Measurements from ENCODE around the gene PTPN9.

PTPN9 gene

GRCh38 chr15:75436881-75437280 is 142.2 kb downstream of the PTPN9 start:
- H3K9ac ChIP-seq (ENCODE audit: low read length), result no peak overlapping the region
- H3F3A ChIP-seq (ENCODE audit: insufficient read depth, low read length), result no peaks in the 10 kb centered on the region
- H3K79me2 ChIP-seq (ENCODE audit: low read length), result peaks cover 99% of the 10 kb centered on the region
- no peak for TF ChIP-seq CTCF (IDR thresholded peaks at IDR 0.05; ENCODE audit: low read length)
- TF ChIP-seq EZH2 (optimal IDR thresholded peaks at IDR 0.05; ENCODE audit: low read depth, low read length), result no peak
- TF ChIP-seq EZH2phosphoT487 (IDR thresholded peaks at IDR 0.05; ENCODE audit: low read length), result no peak
- H3K27ac ChIP-seq (ENCODE audit: low read length), result no peak overlapping the region
- H4K20me1 ChIP-seq (ENCODE audit: insufficient read depth, low read length), result peaks cover under 1% of the 10 kb centered on the region; the same call in 1 of the 2 replicates
- H3K4me3 ChIP-seq (ENCODE audit: low read length), result no peak overlapping the region
- no peaks in the 10 kb centered on the region for H3K27me3 ChIP-seq (replicated peaks; ENCODE audit: insufficient read depth, low read length)
- H3K9me2 ChIP-seq (replicated peaks; ENCODE audit: insufficient read depth, low read length), result no peaks in the 10 kb centered on the region
- H3K9me3 ChIP-seq (replicated peaks; ENCODE audit: insufficient read depth, low read length), result no peaks in the 10 kb centered on the region
- no peaks in the 10 kb centered on the region for H3K4me1 ChIP-seq (ENCODE audit: low read length)
- no peak overlapping the region for H3K4me2 ChIP-seq (ENCODE audit: low read depth, low read length)
- no peak overlapping the region for H2AFZ ChIP-seq (ENCODE audit: low read length)
- 0 out of 2 replicates have a peak, but pooled peaks cover 6% of the 10 kb centered on the region for H3K36me3 ChIP-seq (replicated peaks; ENCODE audit: insufficient read depth, low read length)
- no peak for DNase-seq

- H3K9me2 ChIP-seq (replicated peaks; ENCODE audit: insufficient read depth, low read length), result no peaks in the 10 kb centered on the region
- no peak overlapping the region for H2AFZ ChIP-seq (ENCODE audit: low read length)
- no peak overlapping the region for H3K4me2 ChIP-seq (ENCODE audit: low read depth, low read length)
- H3K36me3 ChIP-seq (replicated peaks; ENCODE audit: insufficient read depth, low read length), result peaks cover 15% of the 10 kb centered on the region
- no peak overlapping the region for H3K9ac ChIP-seq (ENCODE audit: low read length)
- H3K9me3 ChIP-seq (replicated peaks; ENCODE audit: insufficient read depth, low read length), result no peaks in the 10 kb centered on the region
- H3F3A ChIP-seq (ENCODE audit: insufficient read depth, low read length), result no peaks in the 10 kb centered on the region
- peaks cover 88% of the 10 kb centered on the region for H3K79me2 ChIP-seq (ENCODE audit: low read length)
- TF ChIP-seq CTCF (IDR thresholded peaks at IDR 0.05; ENCODE audit: low read length) (no peak), EZH2phosphoT487 (IDR thresholded peaks at IDR 0.05; ENCODE audit: low read length) (no peak), EZH2 (optimal IDR thresholded peaks at IDR 0.05; ENCODE audit: low read depth, low read length) (no peak)
- H3K27me3 ChIP-seq (replicated peaks; ENCODE audit: insufficient read depth, low read length), result no peaks in the 10 kb centered on the region
- DNase-seq, result no peak
- no peak overlapping the region for H3K4me3 ChIP-seq (ENCODE audit: low read length)
- H3K27ac ChIP-seq (ENCODE audit: low read length), result no peak overlapping the region
- H3K4me1 ChIP-seq (ENCODE audit: low read length), result no peaks in the 10 kb centered on the region
- peaks cover 3% of the 10 kb centered on the region; the same call in 1 of the 2 replicates for H4K20me1 ChIP-seq (ENCODE audit: insufficient read depth, low read length)
Observed at GRCh38 chr15:75431682-75432081, 147.4 kb downstream of the PTPN9 start.

- H3K4me2 ChIP-seq (ENCODE audit: low read depth, low read length), result no peak overlapping the region
- no peak overlapping the region for H2AFZ ChIP-seq (ENCODE audit: low read length)
- H3K36me3 ChIP-seq (replicated peaks; ENCODE audit: insufficient read depth, low read length), result peaks cover 15% of the 10 kb centered on the region
- H3K9me2 ChIP-seq (replicated peaks; ENCODE audit: insufficient read depth, low read length), result no peaks in the 10 kb centered on the region
- no peak for TF ChIP-seq CTCF (IDR thresholded peaks at IDR 0.05; ENCODE audit: low read length)
- no peak for TF ChIP-seq EZH2 (optimal IDR thresholded peaks at IDR 0.05; ENCODE audit: low read depth, low read length)
- no peak for TF ChIP-seq EZH2phosphoT487 (IDR thresholded peaks at IDR 0.05; ENCODE audit: low read length)
- H4K20me1 ChIP-seq (ENCODE audit: insufficient read depth, low read length), result peaks cover 3% of the 10 kb centered on the region; the same call in 1 of the 2 replicates
- H3K79me2 ChIP-seq (ENCODE audit: low read length), result peaks cover 88% of the 10 kb centered on the region
- H3K9ac ChIP-seq (ENCODE audit: low read length), result no peak overlapping the region
- no peaks in the 10 kb centered on the region for H3F3A ChIP-seq (ENCODE audit: insufficient read depth, low read length)
- no peaks in the 10 kb centered on the region for H3K9me3 ChIP-seq (replicated peaks; ENCODE audit: insufficient read depth, low read length)
- no peak overlapping the region for H3K27ac ChIP-seq (ENCODE audit: low read length)
- no peaks in the 10 kb centered on the region for H3K4me1 ChIP-seq (ENCODE audit: low read length)
- no peak for DNase-seq
- H3K27me3 ChIP-seq (replicated peaks; ENCODE audit: insufficient read depth, low read length), result no peaks in the 10 kb centered on the region
- H3K4me3 ChIP-seq (ENCODE audit: low read length), result no peak overlapping the region
Observed at GRCh38 chr15:75431270-75431669, 147.8 kb downstream of the PTPN9 start.

Data from MM.1S (cell line).